Activated naive CD4-positive, alpha-beta T cell treated with anti-CD3 and anti-CD28 coated beads, Interleukin-2, amount 50 U/mL, for 24 hours (primary cell): Measurements from ENCODE around the gene OGDH.

Source experiments
- H3K27ac Mint-ChIP-seq: one replicate; pipeline ENCODE4 v1.8.0; 2021; ENCODE audit warnings: mild to moderate bottlenecking, mixed read lengths
- H3K27me3 Mint-ChIP-seq: one replicate; pipeline ENCODE4 v1.8.0; 2021; ENCODE audit warnings: mixed read lengths
- H3K36me3 Mint-ChIP-seq: one replicate; pipeline ENCODE4 v1.8.0; 2021; ENCODE audit warnings: mixed read lengths
- H3K4me1 Mint-ChIP-seq: one replicate; pipeline ENCODE4 v1.8.0; 2021; ENCODE audit warnings: mixed read lengths
- H3K4me3 Mint-ChIP-seq: one replicate; pipeline ENCODE4 v1.8.0; 2021; ENCODE audit warnings: mild to moderate bottlenecking, mixed read lengths
- H3K9me3 Mint-ChIP-seq: one replicate; pipeline ENCODE4 v1.8.0; 2021; ENCODE audit warnings: mixed read lengths

OGDH gene

GRCh38 chr7:44736896-44737295 is 130.5 kb downstream of the OGDH start:
- H3K4me3 Mint-ChIP-seq = no peak overlapping the region
- no peaks in the 10 kb centered on the region for H3K27me3 Mint-ChIP-seq
- H3K4me1 Mint-ChIP-seq = peaks cover 16% of the 10 kb centered on the region
- no peaks in the 10 kb centered on the region for H3K9me3 Mint-ChIP-seq
- H3K27ac Mint-ChIP-seq = no peak overlapping the region
- no peaks in the 10 kb centered on the region for H3K36me3 Mint-ChIP-seq

GRCh38 chr7:44738051-44738723 is 131.8 kb downstream of the OGDH start:
- H3K27ac Mint-ChIP-seq = no peak overlapping the region
- peaks cover 16% of the 10 kb centered on the region for H3K4me1 Mint-ChIP-seq
- H3K27me3 Mint-ChIP-seq = no peaks in the 10 kb centered on the region
- H3K9me3 Mint-ChIP-seq = no peaks in the 10 kb centered on the region
- no peak overlapping the region for H3K4me3 Mint-ChIP-seq
- no peaks in the 10 kb centered on the region for H3K36me3 Mint-ChIP-seq

GRCh38 chr7:44738876-44739665 is 132.6 kb downstream of the OGDH start:
- H3K27me3 Mint-ChIP-seq = no peaks in the 10 kb centered on the region
- no peak overlapping the region for H3K4me3 Mint-ChIP-seq
- no peaks in the 10 kb centered on the region for H3K9me3 Mint-ChIP-seq
- peaks cover 20% of the 10 kb centered on the region for H3K4me1 Mint-ChIP-seq
- no peak overlapping the region for H3K27ac Mint-ChIP-seq
- H3K36me3 Mint-ChIP-seq = no peaks in the 10 kb centered on the region

- Mint-ChIP-seq H3K27ac (no peak overlapping the region), H3K27me3 (no peaks in the 10 kb centered on the region), H3K4me3 (no peak overlapping the region), H3K36me3 (no peaks in the 10 kb centered on the region), H3K4me1 (peaks cover 16% of the 10 kb centered on the region), H3K9me3 (no peaks in the 10 kb centered on the region)
Measured at GRCh38 chr7:44740055-44740454, 133.6 kb downstream of the OGDH start.

GRCh38 chr7:44743750-44744149 is 137.3 kb downstream of the OGDH start:
- Mint-ChIP-seq H3K27ac (no peak overlapping the region), H3K4me1 (peaks cover 16% of the 10 kb centered on the region), H3K9me3 (no peaks in the 10 kb centered on the region), H3K36me3 (no peaks in the 10 kb centered on the region), H3K27me3 (no peaks in the 10 kb centered on the region), H3K4me3 (no peak overlapping the region)

- Mint-ChIP-seq H3K36me3 (peaks cover 7% of the 10 kb centered on the region), H3K27ac (peak within 1 kb of the TSS; percentile 98), H3K27me3 (no peaks in the 10 kb centered on the region), H3K4me1 (peaks cover 48% of the 10 kb centered on the region), H3K9me3 (no peaks in the 10 kb centered on the region), H3K4me3 (peak within 1 kb of the TSS; percentile 91)
Measured at GRCh38 chr7:44748045-44748947, 141.9 kb downstream of the OGDH start, which contains the start of gene ZMIZ2. TSS of gene ZMIZ2 (plus strand) at chr7:44748847. CDS start at chr7:44756250, 7,403 bp downstream.

GRCh38 chr7:44748948-44749731 is 142.7 kb downstream of the OGDH start:
- H3K4me1 Mint-ChIP-seq = peaks cover 50% of the 10 kb centered on the region
- H3K4me3 Mint-ChIP-seq = peak overlapping the region; percentile 89

GRCh38 chr7:44749992-44750391 is 143.6 kb downstream of the OGDH start:
- H3K9me3 Mint-ChIP-seq = no peaks in the 10 kb centered on the region
- peak overlapping the region; percentile 90 for H3K27ac Mint-ChIP-seq
- peaks cover 58% of the 10 kb centered on the region for H3K4me1 Mint-ChIP-seq
- H3K36me3 Mint-ChIP-seq = peaks cover 7% of the 10 kb centered on the region
- H3K27me3 Mint-ChIP-seq = no peaks in the 10 kb centered on the region
- peak overlapping the region; percentile 89 for H3K4me3 Mint-ChIP-seq

More at GRCh38 chr7:44748948-44749731, 142.7 kb downstream of the OGDH start:
- H3K27me3 Mint-ChIP-seq = no peaks in the 10 kb centered on the region
- peaks cover 7% of the 10 kb centered on the region for H3K36me3 Mint-ChIP-seq
- peak overlapping the region; percentile 32 for H3K27ac Mint-ChIP-seq
- no peaks in the 10 kb centered on the region for H3K9me3 Mint-ChIP-seq

- H3K4me1 Mint-ChIP-seq = peaks cover 61% of the 10 kb centered on the region
- no peaks in the 10 kb centered on the region for H3K9me3 Mint-ChIP-seq
- peak overlapping the region; percentile 90 for H3K27ac Mint-ChIP-seq
- no peaks in the 10 kb centered on the region for H3K27me3 Mint-ChIP-seq
- peak overlapping the region; percentile 89 for H3K4me3 Mint-ChIP-seq
- H3K36me3 Mint-ChIP-seq = peaks cover 7% of the 10 kb centered on the region
Measured at GRCh38 chr7:44750424-44750823, 144.0 kb downstream of the OGDH start.

- Mint-ChIP-seq H3K4me3 (peak overlapping the region; percentile 89), H3K27ac (peak overlapping the region; percentile 90), H3K4me1 (peaks cover 61% of the 10 kb centered on the region), H3K27me3 (no peaks in the 10 kb centered on the region), H3K36me3 (peaks cover 7% of the 10 kb centered on the region), H3K9me3 (no peaks in the 10 kb centered on the region)
Measured at GRCh38 chr7:44750921-44751571, 144.6 kb downstream of the OGDH start.

- Mint-ChIP-seq H3K36me3 (peaks cover 7% of the 10 kb centered on the region), H3K9me3 (no peaks in the 10 kb centered on the region), H3K4me1 (peaks cover 49% of the 10 kb centered on the region), H3K4me3 (peak overlapping the region; percentile 61), H3K27ac (peak overlapping the region; percentile 46), H3K27me3 (no peaks in the 10 kb centered on the region)
Measured at GRCh38 chr7:44752822-44753221, 146.4 kb downstream of the OGDH start.

- Mint-ChIP-seq H3K27me3 (no peaks in the 10 kb centered on the region), H3K36me3 (peaks cover 7% of the 10 kb centered on the region), H3K9me3 (no peaks in the 10 kb centered on the region), H3K27ac (no peak overlapping the region), H3K4me1 (peaks cover 44% of the 10 kb centered on the region), H3K4me3 (no peak overlapping the region)
Measured at GRCh38 chr7:44754802-44755697, 148.6 kb downstream of the OGDH start.

- Mint-ChIP-seq H3K36me3 (peaks cover 5% of the 10 kb centered on the region), H3K4me3 (no peak overlapping the region), H3K27ac (no peak overlapping the region), H3K9me3 (no peaks in the 10 kb centered on the region), H3K27me3 (no peaks in the 10 kb centered on the region), H3K4me1 (peaks cover 35% of the 10 kb centered on the region)
Measured at GRCh38 chr7:44755698-44756627, 149.5 kb downstream of the OGDH start.
